Measurements from ENCODE around the gene ZDHHC14.
"Not testable (repeated sequence)": the region's sequence is repeated elsewhere in the genome, so short reads cannot be mapped to it uniquely, and the experiment has no call there.

- TF ChIP-seq CTCF (conservative IDR thresholded peaks at IDR 0.05; ENCODE audit: low read depth in 2 of 2); EZH2 (IDR thresholded peaks at IDR 0.05; ENCODE audit: low read depth, unreplicated experiment): not testable (repeated sequence)
Observed at GRCh38 chr6:157576991-157577390, 196.0 kb downstream of the ZDHHC14 start.
